Measurements from ENCODE around the gene GRM8. TPM values are rescaled to one million over a fixed set of nuclear protein-coding genes. Genes with fewer than 3 reads are reported as not detected.

Gene GRM8
- total RNA-seq, 1 donor from 2014 or later: 8.1 TPM

- Mint-ChIP-seq H3K27ac (peak overlapping the region; percentile 29), H3K27me3 (peaks cover 4% of the 10 kb centered on the region), H3K36me3 (no peaks in the 10 kb centered on the region), H3K4me3 (no peak overlapping the region), H3K4me1 (ENCODE audit: unreplicated experiment) (peaks cover 19% of the 10 kb centered on the region), H3K9me3 (no peaks in the 10 kb centered on the region)
- no peak for DNase-seq (ENCODE audit: extremely low spot score, unreplicated experiment)
- no peak for TF ChIP-seq CTCF (conservative IDR thresholded peaks at IDR 0.05)
Measured at GRCh38 chr7:126699707-126700106, 553.0 kb downstream of the GRM8 start.

- H3K27me3 Mint-ChIP-seq: peaks cover 4% of the 10 kb centered on the region
- DNase-seq (ENCODE audit: extremely low spot score, unreplicated experiment): no peak
- no peak overlapping the region for H3K27ac Mint-ChIP-seq
- H3K4me3 Mint-ChIP-seq: no peak overlapping the region
- peaks cover 19% of the 10 kb centered on the region for H3K4me1 Mint-ChIP-seq (ENCODE audit: unreplicated experiment)
- no peaks in the 10 kb centered on the region for H3K9me3 Mint-ChIP-seq
- TF ChIP-seq CTCF (conservative IDR thresholded peaks at IDR 0.05): no peak
- H3K36me3 Mint-ChIP-seq: no peaks in the 10 kb centered on the region
Measured at GRCh38 chr7:126698909-126699308, 553.8 kb downstream of the GRM8 start.

GRCh38 chr7:126698446-126698845, 554.3 kb downstream of the GRM8 start:
- H3K9me3 Mint-ChIP-seq: no peaks in the 10 kb centered on the region
- no peak for DNase-seq (ENCODE audit: extremely low spot score, unreplicated experiment)
- no peak overlapping the region for H3K4me3 Mint-ChIP-seq
- no peaks in the 10 kb centered on the region for H3K36me3 Mint-ChIP-seq
- no peak overlapping the region for H3K27ac Mint-ChIP-seq
- no peak for TF ChIP-seq CTCF (conservative IDR thresholded peaks at IDR 0.05)
- H3K27me3 Mint-ChIP-seq: peaks cover 4% of the 10 kb centered on the region
- peaks cover 19% of the 10 kb centered on the region for H3K4me1 Mint-ChIP-seq (ENCODE audit: unreplicated experiment)

DNA sequence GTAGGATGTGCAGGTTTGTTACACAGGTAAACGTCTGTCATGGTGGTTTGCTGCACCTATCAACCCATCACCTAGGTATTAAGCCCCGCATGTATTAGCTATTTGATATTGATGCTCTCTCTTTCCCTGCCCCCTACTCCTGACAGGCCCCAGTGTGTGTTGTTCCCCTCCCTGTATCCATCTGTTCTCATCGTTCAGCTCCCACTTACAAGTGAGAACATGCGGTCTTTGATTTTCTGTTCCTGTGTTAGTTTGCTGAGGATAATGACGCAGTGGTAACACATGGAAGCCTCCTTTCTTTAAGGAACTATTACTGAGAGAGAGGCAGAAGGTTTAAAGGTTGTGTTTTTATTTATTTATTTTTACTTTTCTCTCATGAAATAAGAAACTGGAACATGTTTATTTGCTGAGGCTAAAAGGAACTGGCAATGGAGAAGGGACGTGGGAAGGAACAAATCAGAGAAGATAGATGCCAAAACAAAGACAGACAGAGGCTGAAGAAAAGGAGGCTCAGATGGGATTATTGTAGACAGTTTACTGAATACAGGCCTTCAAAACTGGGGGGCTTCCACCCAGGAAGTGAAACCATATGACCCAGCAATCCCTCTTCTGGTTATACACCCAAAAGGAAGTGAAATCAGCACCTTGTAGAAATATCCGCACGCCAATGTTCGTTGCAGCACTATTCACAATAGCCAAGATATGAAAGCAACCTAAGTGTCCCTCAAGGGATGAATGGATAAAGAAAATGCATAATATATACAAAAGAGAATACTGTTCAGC, 556.3 kb downstream of the GRM8 start:
- Mint-ChIP-seq H3K4me3 (no peak overlapping the region), H3K36me3 (no peaks in the 10 kb centered on the region)

DNA sequence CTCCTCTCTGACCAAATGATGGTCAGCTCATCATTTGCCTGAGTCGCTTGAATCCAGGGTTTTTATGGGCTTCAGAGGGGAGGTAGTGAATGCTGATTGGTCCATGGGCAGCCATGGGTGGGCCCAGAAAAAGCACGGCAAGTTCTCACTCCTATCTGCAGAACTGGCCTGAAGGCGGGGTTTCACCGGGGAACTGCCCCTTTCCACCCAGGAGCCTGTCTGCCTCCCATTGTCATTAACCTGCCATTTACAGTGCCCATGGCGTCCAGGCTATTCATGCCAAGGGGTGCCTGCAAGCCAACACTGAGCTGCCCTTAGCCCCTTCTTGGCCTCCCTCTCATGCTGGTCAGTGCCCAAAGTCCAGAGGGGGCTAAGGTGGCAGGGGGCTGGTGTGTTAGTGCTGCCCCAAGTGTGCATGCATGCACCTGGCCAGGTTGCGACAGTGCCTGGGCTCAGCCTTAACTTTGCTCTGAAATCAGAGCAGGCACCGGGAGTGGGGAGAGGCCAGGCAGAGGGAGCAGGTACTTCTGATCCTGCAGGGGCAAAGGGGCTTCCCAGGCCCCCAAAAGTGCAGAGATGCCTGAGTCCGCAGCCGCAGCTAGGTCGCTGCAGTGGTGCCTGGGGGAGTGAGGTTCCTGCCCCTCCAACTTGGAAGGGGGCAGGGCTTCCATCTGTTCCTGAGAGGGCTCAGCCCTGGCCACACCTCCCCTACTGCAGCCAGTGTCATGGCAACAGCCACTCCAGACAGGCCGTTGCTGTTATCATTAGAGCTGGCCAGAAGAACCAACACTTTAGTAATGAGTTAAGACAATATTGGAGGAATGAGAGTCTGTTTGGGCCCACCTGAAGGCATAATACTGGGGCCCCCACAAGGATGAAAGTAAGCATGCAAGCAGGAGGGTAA, 561.6 kb downstream of the GRM8 start:
- Mint-ChIP-seq H3K27me3 (peaks cover 4% of the 10 kb centered on the region), H3K27ac (no peak overlapping the region), H3K4me3 (no peak overlapping the region), H3K4me1 (ENCODE audit: unreplicated experiment) (peaks cover 11% of the 10 kb centered on the region), H3K9me3 (no peaks in the 10 kb centered on the region), H3K36me3 (no peaks in the 10 kb centered on the region)
- no peak for DNase-seq (ENCODE audit: extremely low spot score, unreplicated experiment)
- TF ChIP-seq CTCF (conservative IDR thresholded peaks at IDR 0.05): no peak

More for the DNA sequence above, 556.3 kb downstream of the GRM8 start:
- H3K27me3 Mint-ChIP-seq: peaks cover 4% of the 10 kb centered on the region
- DNase-seq (ENCODE audit: extremely low spot score, unreplicated experiment): no peak
- peaks cover 14% of the 10 kb centered on the region for H3K4me1 Mint-ChIP-seq (ENCODE audit: unreplicated experiment)
- H3K9me3 Mint-ChIP-seq: no peaks in the 10 kb centered on the region
- no peak overlapping the region for H3K27ac Mint-ChIP-seq
- TF ChIP-seq CTCF (conservative IDR thresholded peaks at IDR 0.05): no peak
